H1 (cell line): ENCODE results near the gene TXNRD2. TPM values are rescaled to one million over a fixed set of nuclear protein-coding genes. Genes with fewer than 3 reads are reported as not detected.

Experiments
- CEBPB ChIP-seq: IDR thresholded peaks from 2 replicates; pipeline ENCODE4 v1.6.1; 2012; ENCODE audit warnings: low read depth, low read length
- EGR1 ChIP-seq: IDR thresholded peaks from 2 replicates; pipeline ENCODE4 v1.6.1; 2011; ENCODE audit warnings: low read depth, low read length, borderline replicate concordance
- GTF2F1 ChIP-seq: IDR thresholded peaks from 2 replicates; pipeline ENCODE4 v1.6.1; 2012; ENCODE audit warnings: low read depth, low read length, improper control_type of control experiment, borderline replicate concordance
- HDAC6 ChIP-seq: IDR thresholded peaks from one replicate; pipeline ENCODE4 v1.7.1; 2012; ENCODE audit warnings: low read depth, mild to moderate bottlenecking, inconsistent platforms, low read length, moderate library complexity
- KDM4A ChIP-seq: IDR thresholded peaks from one replicate; pipeline ENCODE4 v1.7.1; 2012; ENCODE audit warnings: low read depth, mild to moderate bottlenecking, moderate library complexity, low read length, inconsistent platforms; ENCODE audit not compliant: severe bottlenecking
- MAFK ChIP-seq: IDR thresholded peaks from 2 replicates; pipeline ENCODE4 v1.6.1; 2012; ENCODE audit warnings: low read depth, mild to moderate bottlenecking, improper control_type of control experiment, low read length
- POLR2AphosphoS5 ChIP-seq: IDR thresholded peaks from 2 replicates; pipeline ENCODE4 v1.6.1; 2011; ENCODE audit warnings: low read depth, low read length
- SUZ12 ChIP-seq: fragments of 200-600 bp; sonication (generic); IDR thresholded peaks from 2 replicates; pipeline ENCODE4 v1.6.1; 2012; ENCODE audit warnings: mild to moderate bottlenecking, inconsistent platforms, low read length, moderate library complexity, mixed read lengths
- ZNF274 ChIP-seq: IDR thresholded peaks from 2 replicates; pipeline ENCODE4 v1.7.0; 2012; ENCODE audit warnings: low read length, borderline replicate concordance; ENCODE audit errors: extremely low read depth
- polyA plus RNA-seq, 7 experiments: library from polyadenylated mRNA; depleted of rRNA in 3 of 7; stranded (reverse) in 5 of 7; unstranded in 2 of 7; fragments of >200 nt in 5 of 7; fragments of 200-250 nt in 2 of 7; gene quantifications; 1 replicate in 5 of 7; 2 replicates in 1 of 7; 4 replicates in 1 of 7; pipeline versions ENCODE4 v1.2.1 to v1.2.3, GENCODE V29; 2011 to 2013; ENCODE audit warnings: missing spikeins in 2 of 7, mixed read lengths in 2 of 7
- total RNA-seq: library from RNA; stranded (reverse); fragmentation: NEBNext Ultra II Directional; extraction: Animal tissue kit (Norgen Biotek cat#: 25700); gene quantifications from 2 replicates; pipeline ENCODE4 v1.2.1, GENCODE V29; 2021
- TF ChIP-seq, protein P1 (sequence below): fragments of 300-600 bp; sonication (generic); IDR thresholded peaks from 2 replicates; pipeline ENCODE4 v1.7.1; 2012; ENCODE audit warnings: low read length, moderate library complexity, mild to moderate bottlenecking, inconsistent platforms; ENCODE audit not compliant: insufficient replicate concordance

TXNRD2 gene
- total and polyA plus RNA-seq, 2 of the 8 experiments (the other 6 are each of a cell fraction or from before 2014, with no cell fraction given), result 14.8 to 21.9 TPM

DNA sequence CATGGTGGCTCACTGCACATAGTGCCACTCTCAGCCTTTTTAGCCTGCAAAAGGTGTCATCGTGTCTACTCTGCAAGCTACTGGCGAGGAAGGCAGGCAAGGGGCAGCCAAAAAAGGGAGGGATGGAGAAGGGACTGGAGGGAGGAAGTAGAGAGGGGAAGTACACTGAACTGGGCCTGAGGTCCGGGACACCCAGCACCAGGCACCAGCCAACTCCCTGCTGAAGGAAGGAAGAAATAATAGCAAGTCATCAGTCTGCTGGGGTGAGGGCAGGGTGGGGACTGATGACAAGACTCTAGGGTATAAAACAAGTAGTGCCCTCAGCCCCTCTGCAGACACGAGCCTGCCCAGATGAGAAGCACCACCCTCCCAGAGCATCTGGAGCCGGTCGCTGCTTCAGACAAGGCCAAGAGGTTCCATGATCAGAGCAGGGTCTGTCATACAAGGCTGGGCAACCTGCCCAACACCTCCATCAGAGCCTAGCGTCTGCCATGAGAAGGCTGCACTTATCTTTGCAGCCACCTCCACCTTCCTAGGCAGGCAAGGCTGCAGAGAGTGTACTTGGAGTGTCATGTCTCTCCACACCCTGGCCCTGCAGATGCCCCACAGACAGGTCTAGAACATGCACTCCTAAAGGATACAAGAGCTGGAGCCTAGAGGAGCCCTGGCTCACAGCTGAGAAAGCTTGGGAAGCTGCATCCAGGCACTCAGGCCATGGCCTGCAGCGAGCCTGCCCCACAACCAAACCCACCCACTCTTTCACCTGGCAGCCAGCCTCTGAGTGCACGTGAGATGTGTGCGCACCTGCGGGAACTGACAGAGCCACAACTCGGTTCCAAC is 9.0 kb downstream of the TXNRD2 start (continued):
- TF ChIP-seq, protein P1, sequence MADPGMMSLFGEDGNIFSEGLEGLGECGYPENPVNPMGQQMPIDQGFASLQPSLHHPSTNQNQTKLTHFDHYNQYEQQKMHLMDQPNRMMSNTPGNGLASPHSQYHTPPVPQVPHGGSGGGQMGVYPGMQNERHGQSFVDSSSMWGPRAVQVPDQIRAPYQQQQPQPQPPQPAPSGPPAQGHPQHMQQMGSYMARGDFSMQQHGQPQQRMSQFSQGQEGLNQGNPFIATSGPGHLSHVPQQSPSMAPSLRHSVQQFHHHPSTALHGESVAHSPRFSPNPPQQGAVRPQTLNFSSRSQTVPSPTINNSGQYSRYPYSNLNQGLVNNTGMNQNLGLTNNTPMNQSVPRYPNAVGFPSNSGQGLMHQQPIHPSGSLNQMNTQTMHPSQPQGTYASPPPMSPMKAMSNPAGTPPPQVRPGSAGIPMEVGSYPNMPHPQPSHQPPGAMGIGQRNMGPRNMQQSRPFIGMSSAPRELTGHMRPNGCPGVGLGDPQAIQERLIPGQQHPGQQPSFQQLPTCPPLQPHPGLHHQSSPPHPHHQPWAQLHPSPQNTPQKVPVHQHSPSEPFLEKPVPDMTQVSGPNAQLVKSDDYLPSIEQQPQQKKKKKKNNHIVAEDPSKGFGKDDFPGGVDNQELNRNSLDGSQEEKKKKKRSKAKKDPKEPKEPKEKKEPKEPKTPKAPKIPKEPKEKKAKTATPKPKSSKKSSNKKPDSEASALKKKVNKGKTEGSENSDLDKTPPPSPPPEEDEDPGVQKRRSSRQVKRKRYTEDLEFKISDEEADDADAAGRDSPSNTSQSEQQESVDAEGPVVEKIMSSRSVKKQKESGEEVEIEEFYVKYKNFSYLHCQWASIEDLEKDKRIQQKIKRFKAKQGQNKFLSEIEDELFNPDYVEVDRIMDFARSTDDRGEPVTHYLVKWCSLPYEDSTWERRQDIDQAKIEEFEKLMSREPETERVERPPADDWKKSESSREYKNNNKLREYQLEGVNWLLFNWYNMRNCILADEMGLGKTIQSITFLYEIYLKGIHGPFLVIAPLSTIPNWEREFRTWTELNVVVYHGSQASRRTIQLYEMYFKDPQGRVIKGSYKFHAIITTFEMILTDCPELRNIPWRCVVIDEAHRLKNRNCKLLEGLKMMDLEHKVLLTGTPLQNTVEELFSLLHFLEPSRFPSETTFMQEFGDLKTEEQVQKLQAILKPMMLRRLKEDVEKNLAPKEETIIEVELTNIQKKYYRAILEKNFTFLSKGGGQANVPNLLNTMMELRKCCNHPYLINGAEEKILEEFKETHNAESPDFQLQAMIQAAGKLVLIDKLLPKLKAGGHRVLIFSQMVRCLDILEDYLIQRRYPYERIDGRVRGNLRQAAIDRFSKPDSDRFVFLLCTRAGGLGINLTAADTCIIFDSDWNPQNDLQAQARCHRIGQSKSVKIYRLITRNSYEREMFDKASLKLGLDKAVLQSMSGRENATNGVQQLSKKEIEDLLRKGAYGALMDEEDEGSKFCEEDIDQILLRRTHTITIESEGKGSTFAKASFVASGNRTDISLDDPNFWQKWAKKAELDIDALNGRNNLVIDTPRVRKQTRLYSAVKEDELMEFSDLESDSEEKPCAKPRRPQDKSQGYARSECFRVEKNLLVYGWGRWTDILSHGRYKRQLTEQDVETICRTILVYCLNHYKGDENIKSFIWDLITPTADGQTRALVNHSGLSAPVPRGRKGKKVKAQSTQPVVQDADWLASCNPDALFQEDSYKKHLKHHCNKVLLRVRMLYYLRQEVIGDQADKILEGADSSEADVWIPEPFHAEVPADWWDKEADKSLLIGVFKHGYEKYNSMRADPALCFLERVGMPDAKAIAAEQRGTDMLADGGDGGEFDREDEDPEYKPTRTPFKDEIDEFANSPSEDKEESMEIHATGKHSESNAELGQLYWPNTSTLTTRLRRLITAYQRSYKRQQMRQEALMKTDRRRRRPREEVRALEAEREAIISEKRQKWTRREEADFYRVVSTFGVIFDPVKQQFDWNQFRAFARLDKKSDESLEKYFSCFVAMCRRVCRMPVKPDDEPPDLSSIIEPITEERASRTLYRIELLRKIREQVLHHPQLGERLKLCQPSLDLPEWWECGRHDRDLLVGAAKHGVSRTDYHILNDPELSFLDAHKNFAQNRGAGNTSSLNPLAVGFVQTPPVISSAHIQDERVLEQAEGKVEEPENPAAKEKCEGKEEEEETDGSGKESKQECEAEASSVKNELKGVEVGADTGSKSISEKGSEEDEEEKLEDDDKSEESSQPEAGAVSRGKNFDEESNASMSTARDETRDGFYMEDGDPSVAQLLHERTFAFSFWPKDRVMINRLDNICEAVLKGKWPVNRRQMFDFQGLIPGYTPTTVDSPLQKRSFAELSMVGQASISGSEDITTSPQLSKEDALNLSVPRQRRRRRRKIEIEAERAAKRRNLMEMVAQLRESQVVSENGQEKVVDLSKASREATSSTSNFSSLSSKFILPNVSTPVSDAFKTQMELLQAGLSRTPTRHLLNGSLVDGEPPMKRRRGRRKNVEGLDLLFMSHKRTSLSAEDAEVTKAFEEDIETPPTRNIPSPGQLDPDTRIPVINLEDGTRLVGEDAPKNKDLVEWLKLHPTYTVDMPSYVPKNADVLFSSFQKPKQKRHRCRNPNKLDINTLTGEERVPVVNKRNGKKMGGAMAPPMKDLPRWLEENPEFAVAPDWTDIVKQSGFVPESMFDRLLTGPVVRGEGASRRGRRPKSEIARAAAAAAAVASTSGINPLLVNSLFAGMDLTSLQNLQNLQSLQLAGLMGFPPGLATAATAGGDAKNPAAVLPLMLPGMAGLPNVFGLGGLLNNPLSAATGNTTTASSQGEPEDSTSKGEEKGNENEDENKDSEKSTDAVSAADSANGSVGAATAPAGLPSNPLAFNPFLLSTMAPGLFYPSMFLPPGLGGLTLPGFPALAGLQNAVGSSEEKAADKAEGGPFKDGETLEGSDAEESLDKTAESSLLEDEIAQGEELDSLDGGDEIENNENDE, result no peak
- no peak for TF ChIP-seq ZNF274
- no peak for TF ChIP-seq HDAC6
- no peak for TF ChIP-seq MAFK
- no peak for TF ChIP-seq EGR1
- no peak for TF ChIP-seq POLR2AphosphoS5
- no peak for TF ChIP-seq GTF2F1
- TF ChIP-seq KDM4A, result no peak
- TF ChIP-seq SUZ12, result no peak
- no peak for TF ChIP-seq CEBPB
